Right kidney (tissue), 9 donors: ENCODE measurements around the gene CRTAC1.

Experiments
- DNase-seq: peaks from one replicate; pipeline ENCODE4 v3.0.0-alpha.2; 2016
- long read RNA-seq, 8 donors: transcript quantifications; one replicate each; lab custom pipeline, GENCODE V29; 2026

Gene CRTAC1
- long read RNA-seq, donor 1, transcript CRTAC1-203 (15 exons, 2,890 nt): major isoform, 7 of 7 reads
- long read RNA-seq, donor 1, partial matches to known transcripts: 0 of 7 reads
- long read RNA-seq, donor 1, other reads (novel, unspliced or antisense): 0 of 7 reads
- long read RNA-seq, donor 2, transcript CRTAC1-203 (15 exons, 2,890 nt): major isoform, 5 of 6 reads
- long read RNA-seq, donor 2, partial matches to known transcripts: 0 of 6 reads
- long read RNA-seq, donor 2, other reads (novel, unspliced or antisense): 0 of 6 reads
- long read RNA-seq, donor 3, transcript CRTAC1-203 (15 exons, 2,890 nt): major isoform, 6 of 6 reads
- long read RNA-seq, donor 3, partial matches to known transcripts: 0 of 6 reads
- long read RNA-seq, donor 3, other reads (novel, unspliced or antisense): 0 of 6 reads
- long read RNA-seq, donor 4, partial matches to known transcripts: 0 of 1 reads
- long read RNA-seq, donor 4, other reads (novel, unspliced or antisense): 0 of 1 reads
- long read RNA-seq, donor 5, transcript CRTAC1-203 (15 exons, 2,890 nt): major isoform, 5 of 5 reads
- long read RNA-seq, donor 5, partial matches to known transcripts: 0 of 5 reads
- long read RNA-seq, donor 5, other reads (novel, unspliced or antisense): 0 of 5 reads
- long read RNA-seq, donor 6, partial matches to known transcripts: 0 of 2 reads
- long read RNA-seq, donor 6, other reads (novel, unspliced or antisense): 0 of 2 reads
- long read RNA-seq, donor 7, transcript CRTAC1-203 (15 exons, 2,890 nt): major isoform, 6 of 6 reads
- long read RNA-seq, donor 7, partial matches to known transcripts: 0 of 6 reads
- long read RNA-seq, donor 7, other reads (novel, unspliced or antisense): 0 of 6 reads
- long read RNA-seq, donor 8, transcript CRTAC1-203 (15 exons, 2,890 nt): major isoform, 7 of 7 reads
- long read RNA-seq, donor 8, partial matches to known transcripts: 0 of 7 reads
- long read RNA-seq, donor 8, other reads (novel, unspliced or antisense): 0 of 7 reads

- peak; percentile 78 for DNase-seq
Observed at GRCh38 chr10:98030093-98030821, at the start of gene CRTAC1. Gene CRTAC1 (minus strand): TSS chr10:98030621. CDS start chr10:98030472, 149 bp downstream.

- DNase-seq: no peak
Observed at GRCh38 chr10:98078774-98079173, 48.4 kb upstream of the CRTAC1 start.

GRCh38 chr10:98077223-98077622, 46.8 kb upstream of the CRTAC1 start:
- no peak for DNase-seq

GRCh38 chr10:98076086-98076485, 45.7 kb upstream of the CRTAC1 start:
- no peak for DNase-seq

GRCh38 chr10:98074315-98074911, 44.0 kb upstream of the CRTAC1 start:
- DNase-seq: no peak

GRCh38 chr10:98067165-98067564, 36.7 kb upstream of the CRTAC1 start:
- no peak for DNase-seq

- DNase-seq: no peak
Observed at GRCh38 chr10:98063740-98064027, 33.3 kb upstream of the CRTAC1 start.

- DNase-seq: no peak
Observed at GRCh38 chr10:98062424-98062823, 32.0 kb upstream of the CRTAC1 start.

GRCh38 chr10:98060079-98060478, 29.7 kb upstream of the CRTAC1 start:
- no peak for DNase-seq

- DNase-seq: no peak
Observed at GRCh38 chr10:98058295-98058694, 27.9 kb upstream of the CRTAC1 start.

GRCh38 chr10:98055841-98056516, 25.6 kb upstream of the CRTAC1 start:
- no peak for DNase-seq

GRCh38 chr10:98047009-98047741, 16.8 kb upstream of the CRTAC1 start:
- DNase-seq: no peak

- DNase-seq: no peak
Observed at GRCh38 chr10:98045785-98046389, 15.5 kb upstream of the CRTAC1 start.

GRCh38 chr10:98041352-98042043, 11.1 kb upstream of the CRTAC1 start:
- no peak for DNase-seq

- DNase-seq: no peak
Observed at GRCh38 chr10:98039690-98040381, 9.4 kb upstream of the CRTAC1 start.

- no peak for DNase-seq
Observed at GRCh38 chr10:98038288-98038687, 7.9 kb upstream of the CRTAC1 start.

- no peak for DNase-seq
Observed at GRCh38 chr10:98035599-98035998, 5.2 kb upstream of the CRTAC1 start.

- no peak for DNase-seq
Observed at GRCh38 chr10:98033515-98033914, 3.1 kb upstream of the CRTAC1 start.

- DNase-seq: no peak
Observed at GRCh38 chr10:98031440-98031839, 1.0 kb upstream of the CRTAC1 start.
